ENCODE measurements around the gene SELENOK.

The SELENOK gene

DNA sequence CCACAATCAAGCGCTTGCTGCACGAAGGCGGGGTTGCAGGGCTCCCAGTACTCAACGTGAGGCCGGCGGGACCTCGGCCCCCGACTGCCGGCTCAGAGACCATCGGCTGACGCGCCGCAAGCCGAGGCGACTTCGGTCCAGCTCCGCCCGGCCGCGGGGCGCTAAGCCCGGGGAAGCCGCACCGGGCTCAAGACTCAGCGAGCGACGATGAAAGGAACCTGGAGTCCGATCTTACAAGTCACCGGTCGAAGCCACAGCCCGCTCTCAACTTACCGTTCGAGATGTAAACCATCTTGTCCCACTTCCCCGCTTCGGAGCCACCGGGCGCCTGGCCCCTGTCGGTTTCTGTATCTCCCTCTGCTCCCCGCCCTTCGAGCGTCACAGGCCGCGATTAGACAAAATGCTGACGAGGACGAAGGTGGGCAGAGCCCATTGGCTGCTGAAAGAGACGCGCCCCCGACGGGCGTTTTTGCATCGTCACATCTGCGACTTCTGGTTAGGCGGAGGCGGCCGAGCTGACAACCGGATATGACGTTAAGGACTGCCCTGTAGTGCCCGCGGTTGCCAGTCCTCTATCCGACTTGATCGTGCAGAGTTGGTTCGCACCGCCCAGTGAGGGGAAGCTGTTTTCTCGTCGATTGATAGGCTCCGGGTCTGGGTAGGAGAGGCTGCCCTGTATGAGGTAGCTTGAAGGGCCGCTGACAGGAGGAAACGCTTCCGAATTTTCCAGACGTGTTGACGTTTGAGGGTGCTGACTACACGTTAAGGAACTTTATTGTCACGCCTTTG is at the start of gene SELENOK:
SELENOK (minus strand) TSS at position 363 of the 789 bp plus-strand sequence.
- Histone ChIP-seq H3K9ac (peak within 1 kb of the TSS; percentile 91), H3K36me3 (ENCODE audit: insufficient read depth) (no peaks in the 10 kb centered on the region), H3K79me2 (ENCODE audit: insufficient read depth, low read depth) (peaks cover 42% of the 10 kb centered on the region), H2AFZ (ENCODE audit: low read depth) (peak within 1 kb of the TSS; percentile 50; the same call in 1 of the 2 replicates), H3K27ac (peak within 1 kb of the TSS; percentile 82), H3K27me3 (ENCODE audit: insufficient read depth, low read depth) (no peaks in the 10 kb centered on the region), H4K20me1 (ENCODE audit: insufficient read depth) (no peaks in the 10 kb centered on the region), H3K4me1 (ENCODE audit: low read depth, poor library complexity, severe bottlenecking) (peaks cover 39% of the 10 kb centered on the region), H3K4me3 (IDR thresholded peaks at IDR 0.05; ENCODE audit: insufficient read depth, low read depth, low read length) (peak within 1 kb of the TSS; percentile 19), H3K4me2 (peak within 1 kb of the TSS; percentile 91)
- TF ChIP-seq, protein P1, sequence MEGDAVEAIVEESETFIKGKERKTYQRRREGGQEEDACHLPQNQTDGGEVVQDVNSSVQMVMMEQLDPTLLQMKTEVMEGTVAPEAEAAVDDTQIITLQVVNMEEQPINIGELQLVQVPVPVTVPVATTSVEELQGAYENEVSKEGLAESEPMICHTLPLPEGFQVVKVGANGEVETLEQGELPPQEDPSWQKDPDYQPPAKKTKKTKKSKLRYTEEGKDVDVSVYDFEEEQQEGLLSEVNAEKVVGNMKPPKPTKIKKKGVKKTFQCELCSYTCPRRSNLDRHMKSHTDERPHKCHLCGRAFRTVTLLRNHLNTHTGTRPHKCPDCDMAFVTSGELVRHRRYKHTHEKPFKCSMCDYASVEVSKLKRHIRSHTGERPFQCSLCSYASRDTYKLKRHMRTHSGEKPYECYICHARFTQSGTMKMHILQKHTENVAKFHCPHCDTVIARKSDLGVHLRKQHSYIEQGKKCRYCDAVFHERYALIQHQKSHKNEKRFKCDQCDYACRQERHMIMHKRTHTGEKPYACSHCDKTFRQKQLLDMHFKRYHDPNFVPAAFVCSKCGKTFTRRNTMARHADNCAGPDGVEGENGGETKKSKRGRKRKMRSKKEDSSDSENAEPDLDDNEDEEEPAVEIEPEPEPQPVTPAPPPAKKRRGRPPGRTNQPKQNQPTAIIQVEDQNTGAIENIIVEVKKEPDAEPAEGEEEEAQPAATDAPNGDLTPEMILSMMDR (conservative IDR thresholded peaks at IDR 0.05; ENCODE audit: low read depth, low read length) = no peak

DNA sequence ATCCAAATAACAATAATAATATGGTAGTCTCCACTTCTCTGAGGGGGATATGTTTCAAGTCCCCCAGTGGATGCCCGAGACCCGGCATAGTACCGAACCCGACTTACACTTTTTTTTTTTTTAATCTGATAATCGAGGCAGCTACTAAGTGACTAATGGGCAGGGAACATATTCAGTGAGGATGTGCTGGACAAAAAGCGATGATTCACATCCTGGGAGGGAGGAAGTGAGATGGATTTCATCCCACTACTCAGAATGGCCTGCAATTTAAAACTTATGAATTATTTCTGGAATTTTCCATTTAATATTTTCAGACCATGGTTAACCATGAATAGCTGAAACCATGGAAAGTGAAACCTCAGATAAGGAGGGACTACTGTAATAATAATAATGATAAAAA is 49.5 kb upstream of the SELENOK start:
- H3K9ac ChIP-seq = no peak overlapping the region
- TF ChIP-seq, protein P1 (conservative IDR thresholded peaks at IDR 0.05; ENCODE audit: low read depth, low read length) = no peak
- H3K27me3 ChIP-seq (ENCODE audit: insufficient read depth, low read depth) = no peaks in the 10 kb centered on the region
- no peak overlapping the region for H2AFZ ChIP-seq (ENCODE audit: low read depth)
- H3K36me3 ChIP-seq (ENCODE audit: insufficient read depth) = no peaks in the 10 kb centered on the region
- H3K79me2 ChIP-seq (ENCODE audit: insufficient read depth, low read depth) = no peaks in the 10 kb centered on the region
- no peak overlapping the region for H3K27ac ChIP-seq
- no peaks in the 10 kb centered on the region for H3K4me1 ChIP-seq (ENCODE audit: low read depth, poor library complexity, severe bottlenecking)
- no peak overlapping the region for H3K4me3 ChIP-seq (IDR thresholded peaks at IDR 0.05; ENCODE audit: insufficient read depth, low read depth, low read length)
- no peak overlapping the region for H3K4me2 ChIP-seq
- H4K20me1 ChIP-seq (ENCODE audit: insufficient read depth) = no peaks in the 10 kb centered on the region

DNA sequence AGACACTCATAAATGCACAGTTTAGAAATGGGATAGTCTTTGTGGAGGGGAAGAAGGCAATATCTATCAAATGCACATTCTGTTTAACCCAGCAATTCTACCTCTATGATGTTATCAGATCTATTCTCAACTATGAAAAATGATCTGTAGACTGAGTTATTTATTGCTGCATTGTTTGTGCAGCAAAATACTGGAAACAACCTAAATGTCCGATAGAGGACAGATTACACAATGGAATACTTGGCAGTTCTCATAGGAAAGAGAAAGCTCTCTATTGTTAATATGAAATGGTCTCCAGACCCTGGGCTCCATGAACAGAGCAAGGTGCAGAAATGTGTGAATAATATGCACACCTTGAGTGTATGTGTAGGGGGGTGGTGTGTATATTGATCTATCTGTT is 49.0 kb upstream of the SELENOK start:
- Histone ChIP-seq H3K9ac (no peak overlapping the region), H3K4me1 (ENCODE audit: low read depth, poor library complexity, severe bottlenecking) (no peaks in the 10 kb centered on the region), H3K79me2 (ENCODE audit: insufficient read depth, low read depth) (no peaks in the 10 kb centered on the region), H3K27me3 (ENCODE audit: insufficient read depth, low read depth) (no peaks in the 10 kb centered on the region), H4K20me1 (ENCODE audit: insufficient read depth) (no peaks in the 10 kb centered on the region), H3K4me3 (IDR thresholded peaks at IDR 0.05; ENCODE audit: insufficient read depth, low read depth, low read length) (no peak overlapping the region), H3K36me3 (ENCODE audit: insufficient read depth) (no peaks in the 10 kb centered on the region), H3K4me2 (no peak overlapping the region), H3K27ac (no peak overlapping the region), H2AFZ (ENCODE audit: low read depth) (no peak overlapping the region)
- TF ChIP-seq, protein P1 (conservative IDR thresholded peaks at IDR 0.05; ENCODE audit: low read depth, low read length) = no peak

DNA sequence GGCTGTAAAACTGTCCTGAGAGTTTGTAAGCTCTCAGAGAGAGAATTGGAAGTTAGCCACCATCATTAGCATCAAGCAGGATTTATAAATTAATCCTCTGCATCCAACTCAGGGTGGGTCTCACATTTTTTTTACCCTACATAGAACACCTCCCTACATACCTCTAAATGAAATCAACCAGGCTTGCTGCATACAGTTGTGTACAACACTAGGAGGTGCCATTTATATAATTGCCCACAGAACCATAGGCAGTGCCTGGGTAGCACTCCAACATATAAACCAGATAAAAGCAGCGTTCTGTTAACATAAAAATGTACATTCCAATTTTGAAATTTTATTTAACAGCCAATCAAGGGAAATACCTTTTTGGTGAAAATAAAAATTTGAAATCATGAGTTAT is 48.2 kb upstream of the SELENOK start:
- Histone ChIP-seq H3K4me1 (ENCODE audit: low read depth, poor library complexity, severe bottlenecking) (no peaks in the 10 kb centered on the region), H2AFZ (ENCODE audit: low read depth) (no peak overlapping the region), H4K20me1 (ENCODE audit: insufficient read depth) (no peaks in the 10 kb centered on the region), H3K79me2 (ENCODE audit: insufficient read depth, low read depth) (no peaks in the 10 kb centered on the region), H3K4me3 (IDR thresholded peaks at IDR 0.05; ENCODE audit: insufficient read depth, low read depth, low read length) (no peak overlapping the region), H3K36me3 (ENCODE audit: insufficient read depth) (no peaks in the 10 kb centered on the region), H3K27ac (no peak overlapping the region), H3K27me3 (ENCODE audit: insufficient read depth, low read depth) (no peaks in the 10 kb centered on the region), H3K4me2 (no peak overlapping the region), H3K9ac (no peak overlapping the region)
- TF ChIP-seq, protein P1 (conservative IDR thresholded peaks at IDR 0.05; ENCODE audit: low read depth, low read length) = no peak

All from KMS-11 (cell line).